SK-N-SH (cell line): Measurements from ENCODE around the gene HDAC8.

ENCODE experiments used
- EP300 ChIP-seq, 2 experiments: IDR thresholded peaks; 2 replicates each; pipeline versions ENCODE4 v1.4.0 to v1.6.1; 2012; ENCODE audit warnings: borderline replicate concordance in 1 of 2, low read depth in 1 of 2, low read length in 1 of 2
- POLR2AphosphoS5 ChIP-seq: IDR thresholded peaks from 2 replicates; pipeline ENCODE4 v1.6.1; 2012; ENCODE audit warnings: low read depth, low read length
- RAD21 ChIP-seq: IDR thresholded peaks from 2 replicates; pipeline ENCODE4 v1.6.1; 2012; ENCODE audit warnings: mild to moderate bottlenecking, low read length
- RFX5 ChIP-seq: IDR thresholded peaks from 2 replicates; pipeline ENCODE4 v1.6.1; 2012; ENCODE audit warnings: mild to moderate bottlenecking, improper control_type of control experiment, low read length
- SIN3A ChIP-seq: IDR thresholded peaks from 2 replicates; pipeline ENCODE4 v1.6.1; 2012; ENCODE audit warnings: low read depth, mild to moderate bottlenecking, low read length, moderate library complexity, borderline replicate concordance
- TCF12 ChIP-seq: IDR thresholded peaks from 2 replicates; pipeline ENCODE4 v1.4.0; 2012
- YY1 ChIP-seq: IDR thresholded peaks from 2 replicates; pipeline ENCODE4 v1.4.0; 2012; ENCODE audit warnings: low read depth, mild to moderate bottlenecking
- TF ChIP-seq, protein P1 (sequence below): fragments of 200-600 bp; sonication (generic); IDR thresholded peaks from 2 replicates; pipeline ENCODE4 v1.6.1; 2017; ENCODE audit warnings: antibody characterized with exemption, mild to moderate bottlenecking, moderate library complexity
- TF ChIP-seq, protein P2 (sequence below): IDR thresholded peaks from 2 replicates; pipeline ENCODE4 v1.4.0; 2012; ENCODE audit warnings: low read depth, borderline replicate concordance

DNA sequence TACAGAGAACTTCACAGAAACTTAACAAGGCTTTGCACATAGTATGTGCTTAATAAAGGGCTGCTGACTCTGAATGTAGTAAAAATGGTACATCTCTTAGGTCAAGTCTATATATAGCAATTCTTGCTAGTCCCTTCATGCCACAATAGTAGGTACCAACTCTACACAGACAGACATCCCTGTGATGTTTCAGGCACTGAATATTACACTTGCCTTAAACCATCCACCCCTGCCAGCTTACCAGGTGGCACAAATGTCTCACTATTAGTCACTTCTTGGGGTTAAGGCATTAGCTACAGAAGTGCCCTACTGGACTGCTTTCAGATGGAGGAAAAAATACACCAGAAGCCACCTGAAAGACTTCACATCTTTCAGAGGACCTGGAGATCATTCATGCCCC lies 180.6 kb downstream of the HDAC8 start:
- TF ChIP-seq, protein P1, sequence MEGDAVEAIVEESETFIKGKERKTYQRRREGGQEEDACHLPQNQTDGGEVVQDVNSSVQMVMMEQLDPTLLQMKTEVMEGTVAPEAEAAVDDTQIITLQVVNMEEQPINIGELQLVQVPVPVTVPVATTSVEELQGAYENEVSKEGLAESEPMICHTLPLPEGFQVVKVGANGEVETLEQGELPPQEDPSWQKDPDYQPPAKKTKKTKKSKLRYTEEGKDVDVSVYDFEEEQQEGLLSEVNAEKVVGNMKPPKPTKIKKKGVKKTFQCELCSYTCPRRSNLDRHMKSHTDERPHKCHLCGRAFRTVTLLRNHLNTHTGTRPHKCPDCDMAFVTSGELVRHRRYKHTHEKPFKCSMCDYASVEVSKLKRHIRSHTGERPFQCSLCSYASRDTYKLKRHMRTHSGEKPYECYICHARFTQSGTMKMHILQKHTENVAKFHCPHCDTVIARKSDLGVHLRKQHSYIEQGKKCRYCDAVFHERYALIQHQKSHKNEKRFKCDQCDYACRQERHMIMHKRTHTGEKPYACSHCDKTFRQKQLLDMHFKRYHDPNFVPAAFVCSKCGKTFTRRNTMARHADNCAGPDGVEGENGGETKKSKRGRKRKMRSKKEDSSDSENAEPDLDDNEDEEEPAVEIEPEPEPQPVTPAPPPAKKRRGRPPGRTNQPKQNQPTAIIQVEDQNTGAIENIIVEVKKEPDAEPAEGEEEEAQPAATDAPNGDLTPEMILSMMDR, result no peak
- TF ChIP-seq, protein P2, sequence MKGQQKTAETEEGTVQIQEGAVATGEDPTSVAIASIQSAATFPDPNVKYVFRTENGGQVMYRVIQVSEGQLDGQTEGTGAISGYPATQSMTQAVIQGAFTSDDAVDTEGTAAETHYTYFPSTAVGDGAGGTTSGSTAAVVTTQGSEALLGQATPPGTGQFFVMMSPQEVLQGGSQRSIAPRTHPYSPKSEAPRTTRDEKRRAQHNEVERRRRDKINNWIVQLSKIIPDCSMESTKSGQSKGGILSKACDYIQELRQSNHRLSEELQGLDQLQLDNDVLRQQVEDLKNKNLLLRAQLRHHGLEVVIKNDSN, result no peak
- TF ChIP-seq SIN3A (no peak), RAD21 (no peak), TCF12 (no peak), YY1 (no peak), POLR2AphosphoS5 (no peak), EP300 (IDR thresholded peaks at IDR 0.05; ENCODE audit: borderline replicate concordance in 1 of 2, low read depth in 1 of 2, low read length in 1 of 2) (no peak), RFX5 (no peak)
